Neural progenitor cell (in vitro differentiated cells): ENCODE results near the gene TMEM52B.
"Not testable (repeated sequence)": the region's sequence is repeated elsewhere in the genome, so short reads cannot be mapped to it uniquely, and the experiment has no call there.

ENCODE experiments used
- CTCF ChIP-seq: fragments of 200-600 bp; sonication (generic); IDR thresholded peaks from 2 replicates; pipeline ENCODE4 v1.5.1; 2017; ENCODE audit warnings: antibody characterized with exemption, mild to moderate bottlenecking
- EZH2 ChIP-seq: fragments of 200-600 bp; sonication (generic); IDR thresholded peaks from 2 replicates; pipeline ENCODE4 v1.6.1; 2017; ENCODE audit warnings: antibody characterized with exemption, mild to moderate bottlenecking, moderate library complexity
- EZH2phosphoT487 ChIP-seq: fragments of 200-600 bp; sonication (generic); IDR thresholded peaks from 2 replicates; pipeline ENCODE4 v1.6.1; 2017; ENCODE audit warnings: antibody characterized with exemption

DNA sequence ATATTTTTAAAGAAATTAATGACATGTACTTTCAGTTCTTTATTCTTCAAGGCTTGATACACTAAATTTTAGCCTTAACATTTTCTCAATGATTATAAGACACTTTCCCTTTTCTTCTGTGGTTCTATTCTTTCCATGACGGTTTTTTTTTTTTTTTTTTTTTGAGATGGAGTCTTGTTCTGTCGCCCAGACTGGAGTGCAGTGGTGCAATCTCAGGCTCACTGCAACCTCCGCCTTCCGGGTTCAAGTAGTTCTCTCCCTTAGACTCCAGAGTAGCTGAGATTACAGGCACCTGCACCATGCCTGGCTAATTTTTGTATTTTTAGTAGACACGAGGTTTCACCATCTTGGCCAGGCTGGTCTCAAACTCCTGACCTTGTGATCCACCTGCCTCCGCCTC, 8.1 kb downstream of the TMEM52B start:
- not testable (repeated sequence) for TF ChIP-seq CTCF, EZH2, EZH2phosphoT487
